ENCODE results near the gene OSBPL7.

The OSBPL7 gene

DNA sequence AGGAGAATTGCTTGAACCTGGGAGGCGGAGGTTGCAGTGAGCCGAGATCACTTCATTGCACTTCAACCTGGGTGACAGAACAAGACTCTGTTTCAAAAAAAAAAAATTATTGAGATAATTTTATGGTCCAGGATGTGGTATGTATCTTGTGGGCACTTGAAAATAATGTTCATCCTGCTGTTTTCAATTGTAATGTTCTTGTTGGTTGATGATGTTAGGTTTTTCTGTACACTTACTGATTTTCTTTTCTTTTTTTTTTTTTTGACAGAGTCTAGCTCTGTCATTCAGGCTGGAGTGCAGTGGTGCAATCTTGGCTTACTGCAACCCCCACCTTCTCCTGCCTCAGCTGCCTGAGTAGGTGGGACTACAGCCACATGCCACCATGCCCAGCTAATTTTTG is 58.9 kb downstream of the OSBPL7 start:
- no peak for TF ChIP-seq POLR2A (IDR thresholded peaks at IDR 0.05; ENCODE audit: low read depth, low read length)
- no peak for FAIRE-seq
- no peak for DNase-seq (ENCODE audit: insufficient read length, low spot score)

DNA sequence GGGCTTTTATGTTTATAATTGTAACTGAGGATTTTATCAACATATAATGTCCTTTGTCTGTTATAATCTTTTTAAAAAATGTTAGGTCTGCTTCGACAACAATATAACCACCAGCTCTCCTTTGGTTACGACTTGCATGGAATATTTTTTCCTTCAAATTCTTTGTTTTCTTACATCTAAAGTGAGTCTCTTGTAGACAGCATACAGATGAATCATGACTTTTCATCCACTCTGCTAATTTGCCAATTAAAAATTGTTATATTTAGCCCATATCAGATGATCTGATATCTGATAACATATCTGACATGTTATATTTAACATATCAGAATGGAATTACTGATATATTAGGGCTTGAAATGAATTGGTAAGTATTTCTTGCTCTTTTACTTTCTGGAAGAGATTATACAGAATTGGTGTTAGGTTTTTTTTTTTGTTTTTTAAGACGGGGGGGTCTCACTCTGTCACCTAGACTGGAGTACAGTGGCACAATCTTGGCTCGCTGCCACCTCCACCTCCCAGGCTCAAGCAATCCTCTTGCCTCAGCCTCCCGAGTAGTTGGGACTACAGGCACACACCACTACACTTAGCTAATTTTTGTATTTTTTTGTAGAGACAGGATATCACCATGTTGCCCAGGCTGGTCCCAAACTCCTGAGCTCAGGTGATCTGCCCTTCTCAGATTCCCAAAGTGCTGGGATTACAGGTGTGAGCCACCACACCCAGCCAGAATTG is 61.0 kb downstream of the OSBPL7 start:
- no peak for TF ChIP-seq POLR2A (IDR thresholded peaks at IDR 0.05; ENCODE audit: low read depth, low read length)
- no peak for DNase-seq (ENCODE audit: insufficient read length, low spot score)
- FAIRE-seq: no peak

- FAIRE-seq: no peak
- DNase-seq (ENCODE audit: insufficient read length, low spot score): no peak
- TF ChIP-seq POLR2A (IDR thresholded peaks at IDR 0.05; ENCODE audit: low read depth, low read length): no peak
These were observed 64.2 kb downstream of the OSBPL7 start for GRCh38 chr17:47757386-47757785.
